ENCODE data around the gene CDK4.

The CDK4 gene

GRCh38 chr12:57730336-57731067 is 21.6 kb downstream of the CDK4 start:
- no peak for TF ChIP-seq GABPA (IDR thresholded peaks at IDR 0.05; ENCODE audit: low read depth)
- no peak for TF ChIP-seq SPI1 (IDR thresholded peaks at IDR 0.05; ENCODE audit: borderline replicate concordance, low read depth)
- no peak for TF ChIP-seq POLR2AphosphoS5 (IDR thresholded peaks at IDR 0.05; ENCODE audit: low read depth)
- TF ChIP-seq, protein P1, sequence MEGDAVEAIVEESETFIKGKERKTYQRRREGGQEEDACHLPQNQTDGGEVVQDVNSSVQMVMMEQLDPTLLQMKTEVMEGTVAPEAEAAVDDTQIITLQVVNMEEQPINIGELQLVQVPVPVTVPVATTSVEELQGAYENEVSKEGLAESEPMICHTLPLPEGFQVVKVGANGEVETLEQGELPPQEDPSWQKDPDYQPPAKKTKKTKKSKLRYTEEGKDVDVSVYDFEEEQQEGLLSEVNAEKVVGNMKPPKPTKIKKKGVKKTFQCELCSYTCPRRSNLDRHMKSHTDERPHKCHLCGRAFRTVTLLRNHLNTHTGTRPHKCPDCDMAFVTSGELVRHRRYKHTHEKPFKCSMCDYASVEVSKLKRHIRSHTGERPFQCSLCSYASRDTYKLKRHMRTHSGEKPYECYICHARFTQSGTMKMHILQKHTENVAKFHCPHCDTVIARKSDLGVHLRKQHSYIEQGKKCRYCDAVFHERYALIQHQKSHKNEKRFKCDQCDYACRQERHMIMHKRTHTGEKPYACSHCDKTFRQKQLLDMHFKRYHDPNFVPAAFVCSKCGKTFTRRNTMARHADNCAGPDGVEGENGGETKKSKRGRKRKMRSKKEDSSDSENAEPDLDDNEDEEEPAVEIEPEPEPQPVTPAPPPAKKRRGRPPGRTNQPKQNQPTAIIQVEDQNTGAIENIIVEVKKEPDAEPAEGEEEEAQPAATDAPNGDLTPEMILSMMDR (IDR thresholded peaks at IDR 0.05; ENCODE audit: insufficient read depth, low read length), result no peak
- TF ChIP-seq REST (IDR thresholded peaks at IDR 0.05; ENCODE audit: insufficient replicate concordance, low read depth), result no peak
- H3K27ac ChIP-seq (replicated peaks), result no peak overlapping the region
- DNase-seq (ENCODE audit: low read depth in 1 of 2, low spot score in 1 of 2), result no peak
- no peak overlapping the region for H3K4me3 ChIP-seq (replicated peaks; ENCODE audit: insufficient read depth, low read length)
- H3K27me3 ChIP-seq (ENCODE audit: insufficient read depth, poor library complexity, severe bottlenecking), result no peaks in the 10 kb centered on the region

DNA sequence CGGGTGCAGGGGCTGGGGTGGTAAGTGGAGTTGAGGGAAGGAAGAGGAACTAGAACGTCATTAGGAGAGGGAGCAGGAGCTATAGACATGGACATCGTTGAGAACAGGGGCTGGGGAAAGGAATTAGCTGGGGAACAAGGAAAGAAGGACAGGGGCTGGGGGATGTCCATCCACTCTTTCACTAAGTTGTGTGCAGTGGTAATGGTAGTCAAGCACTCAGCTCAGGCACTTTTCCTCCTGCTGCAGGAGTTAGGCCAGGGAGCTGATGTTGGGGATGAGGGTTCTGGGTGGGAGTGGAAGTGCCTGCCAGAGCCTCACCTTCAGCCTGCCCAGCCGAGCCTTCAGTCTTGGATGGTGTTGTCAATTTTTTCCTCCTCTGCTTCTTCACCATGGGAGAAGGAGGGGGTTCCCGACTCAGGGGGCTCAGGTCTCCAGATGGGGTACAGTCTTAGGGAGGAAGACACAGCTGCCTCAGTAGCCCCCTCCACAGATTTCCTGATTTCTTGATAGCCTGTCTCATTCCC is 22.7 kb downstream of the CDK4 start:
- Histone ChIP-seq H3K4me3 (replicated peaks; ENCODE audit: insufficient read depth, low read length) (no peak overlapping the region), H3K27ac (replicated peaks) (no peak overlapping the region), H3K27me3 (ENCODE audit: insufficient read depth, poor library complexity, severe bottlenecking) (no peaks in the 10 kb centered on the region)
- TF ChIP-seq SPI1 (IDR thresholded peaks at IDR 0.05; ENCODE audit: borderline replicate concordance, low read depth) (no peak), GABPA (IDR thresholded peaks at IDR 0.05; ENCODE audit: low read depth) (no peak), POLR2AphosphoS5 (IDR thresholded peaks at IDR 0.05; ENCODE audit: low read depth) (no peak), REST (IDR thresholded peaks at IDR 0.05; ENCODE audit: insufficient replicate concordance, low read depth) (no peak)
- TF ChIP-seq, protein P1 (IDR thresholded peaks at IDR 0.05; ENCODE audit: insufficient read depth, low read length), result no peak
- no peak for DNase-seq (ENCODE audit: low read depth in 1 of 2, low spot score in 1 of 2)

GRCh38 chr12:57727758-57728395 is 24.2 kb downstream of the CDK4 start:
- DNase-seq (ENCODE audit: low read depth in 1 of 2, low spot score in 1 of 2), result no peak
- Histone ChIP-seq H3K4me3 (replicated peaks; ENCODE audit: insufficient read depth, low read length) (no peak overlapping the region), H3K27me3 (ENCODE audit: insufficient read depth, poor library complexity, severe bottlenecking) (no peaks in the 10 kb centered on the region), H3K27ac (replicated peaks) (no peak overlapping the region)
- TF ChIP-seq GABPA (IDR thresholded peaks at IDR 0.05; ENCODE audit: low read depth) (no peak), SPI1 (IDR thresholded peaks at IDR 0.05; ENCODE audit: borderline replicate concordance, low read depth) (no peak), POLR2AphosphoS5 (IDR thresholded peaks at IDR 0.05; ENCODE audit: low read depth) (no peak), REST (IDR thresholded peaks at IDR 0.05; ENCODE audit: insufficient replicate concordance, low read depth) (no peak)
- TF ChIP-seq, protein P1 (IDR thresholded peaks at IDR 0.05; ENCODE audit: insufficient read depth, low read length), result no peak

All from HL-60 (cell line).